ENCODE data around the gene RBM25.
A peak's percentile ranks its signal among the peaks of the same experiment; 100 is the strongest.

RBM25 gene

DNA sequence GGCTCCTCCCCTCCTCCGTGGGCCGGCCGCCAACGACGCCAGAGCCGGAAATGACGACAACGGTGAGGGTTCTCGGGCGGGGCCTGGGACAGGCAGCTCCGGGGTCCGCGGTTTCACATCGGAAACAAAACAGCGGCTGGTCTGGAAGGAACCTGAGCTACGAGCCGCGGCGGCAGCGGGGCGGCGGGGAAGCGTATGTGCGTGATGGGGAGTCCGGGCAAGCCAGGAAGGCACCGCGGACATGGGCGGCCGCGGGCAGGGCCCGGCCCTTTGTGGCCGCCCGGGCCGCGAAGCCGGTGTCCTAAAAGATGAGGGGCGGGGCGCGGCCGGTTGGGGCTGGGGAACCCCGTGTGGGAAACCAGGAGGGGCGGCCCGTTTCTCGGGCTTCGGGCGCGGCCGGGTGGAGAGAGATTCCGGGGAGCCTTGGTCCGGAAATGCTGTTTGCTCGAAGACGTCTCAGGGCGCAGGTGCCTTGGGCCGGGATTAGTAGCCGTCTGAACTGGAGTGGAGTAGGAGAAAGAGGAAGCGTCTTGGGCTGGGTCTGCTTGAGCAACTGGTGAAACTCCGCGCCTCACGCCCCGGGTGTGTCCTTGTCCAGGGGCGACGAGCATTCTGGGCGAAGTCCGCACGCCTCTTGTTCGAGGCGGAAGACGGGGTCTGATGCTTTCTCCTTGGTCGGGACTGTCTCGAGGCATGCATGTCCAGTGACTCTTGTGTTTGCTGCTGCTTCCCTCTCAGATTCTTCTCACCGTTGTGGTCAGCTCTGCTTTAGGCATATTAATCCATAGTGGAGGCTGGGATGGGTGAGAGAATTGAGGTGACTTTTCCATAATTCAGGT, 78.3 kb downstream of the RBM25 start, which contains the start of gene PSEN1:
PSEN1 (plus strand) TSS at position 121 of the 839 bp plus-strand sequence. CDS start 11,513 bp downstream, outside the sequence.
- H3K4me1 ChIP-seq (ENCODE audit: control insufficient read depth in 2 of 2, insufficient read depth in 2 of 2, low read length in 2 of 2) = peaks cover 7 to 14% of the 10 kb centered on the region in 2 donors
- peak within 1 kb of the TSS; percentile 98 to 100 for H3K27ac ChIP-seq (ENCODE audit: low read depth in 2 of 2, low read length in 2 of 2)
- peak within 1 kb of the TSS; percentile 85 to 99 for H3K9ac ChIP-seq (ENCODE audit: low read depth in 1 of 2, low read length in 2 of 2)
- H3K9me3 ChIP-seq (ENCODE audit: control insufficient read depth in 2 of 2, low read length in 2 of 2) = no peaks in the 10 kb centered on the region
- peak within 1 kb of the TSS; percentile 82 to 85 for H3K4me3 ChIP-seq (ENCODE audit: low read length in 2 of 2)
- H3K27me3 ChIP-seq (ENCODE audit: control insufficient read depth in 2 of 2, insufficient read depth in 2 of 2, low read length in 2 of 2) = no peaks in the 10 kb centered on the region
- no peaks in the 10 kb centered on the region for H3K36me3 ChIP-seq (ENCODE audit: control insufficient read depth in 2 of 2, insufficient read depth in 2 of 2, low read length in 2 of 2)

GRCh38 chr14:73140811-73141323, 82.5 kb downstream of the RBM25 start:
- H3K4me3 ChIP-seq (ENCODE audit: low read length in 2 of 2) = no peak overlapping the region
- H3K27ac ChIP-seq (ENCODE audit: low read depth in 2 of 2, low read length in 2 of 2) = no peak overlapping the region
- peaks cover 12 to 17% of the 10 kb centered on the region in 2 donors for H3K4me1 ChIP-seq (ENCODE audit: control insufficient read depth in 2 of 2, insufficient read depth in 2 of 2, low read length in 2 of 2)
- H3K9ac ChIP-seq (ENCODE audit: low read depth in 1 of 2, low read length in 2 of 2) = no peak overlapping the region
- peaks cover 0 to 4% of the 10 kb centered on the region in 2 donors for H3K36me3 ChIP-seq (ENCODE audit: control insufficient read depth in 2 of 2, insufficient read depth in 2 of 2, low read length in 2 of 2)
- no peaks in the 10 kb centered on the region for H3K9me3 ChIP-seq (ENCODE audit: control insufficient read depth in 2 of 2, low read length in 2 of 2)
- no peaks in the 10 kb centered on the region for H3K27me3 ChIP-seq (ENCODE audit: control insufficient read depth in 2 of 2, insufficient read depth in 2 of 2, low read length in 2 of 2)

DNA sequence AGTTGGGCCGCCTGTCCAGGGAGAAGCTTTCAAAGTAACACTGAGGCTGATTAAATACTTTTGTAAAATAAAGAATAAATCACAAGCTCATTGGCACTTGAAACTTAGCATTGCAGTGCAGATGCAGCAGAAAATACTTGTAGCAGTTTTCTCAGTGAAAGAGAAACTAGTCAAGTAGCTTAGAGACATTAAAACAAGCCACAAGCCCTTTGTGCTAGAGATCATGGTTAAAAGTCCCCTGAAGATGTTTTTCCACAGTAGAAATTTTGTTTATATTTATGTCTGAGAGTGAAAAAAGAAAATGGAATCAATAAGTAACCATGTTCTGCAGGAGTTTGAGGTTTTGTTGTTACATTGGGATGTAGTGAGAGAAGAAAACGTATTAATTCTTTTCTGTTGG, 83.9 kb downstream of the RBM25 start:
- H3K9ac ChIP-seq (ENCODE audit: low read depth in 1 of 2, low read length in 2 of 2) = no peak overlapping the region
- peaks cover 0 to 4% of the 10 kb centered on the region in 2 donors for H3K36me3 ChIP-seq (ENCODE audit: control insufficient read depth in 2 of 2, insufficient read depth in 2 of 2, low read length in 2 of 2)
- no peak overlapping the region for H3K4me3 ChIP-seq (ENCODE audit: low read length in 2 of 2)
- no peaks in the 10 kb centered on the region for H3K9me3 ChIP-seq (ENCODE audit: control insufficient read depth in 2 of 2, low read length in 2 of 2)
- H3K27me3 ChIP-seq (ENCODE audit: control insufficient read depth in 2 of 2, insufficient read depth in 2 of 2, low read length in 2 of 2) = no peaks in the 10 kb centered on the region
- H3K27ac ChIP-seq (ENCODE audit: low read depth in 2 of 2, low read length in 2 of 2) = no peak overlapping the region
- H3K4me1 ChIP-seq (ENCODE audit: control insufficient read depth in 2 of 2, insufficient read depth in 2 of 2, low read length in 2 of 2) = peaks cover 11% of the 10 kb centered on the region in 2 donors

- H3K36me3 ChIP-seq (ENCODE audit: control insufficient read depth in 2 of 2, insufficient read depth in 2 of 2, low read length in 2 of 2) = peaks cover 5% of the 10 kb centered on the region in 2 donors
- peaks cover 5% of the 10 kb centered on the region in 2 donors for H3K4me1 ChIP-seq (ENCODE audit: control insufficient read depth in 2 of 2, insufficient read depth in 2 of 2, low read length in 2 of 2)
- H3K27ac ChIP-seq (ENCODE audit: low read depth in 2 of 2, low read length in 2 of 2) = no peak overlapping the region
- H3K9me3 ChIP-seq (ENCODE audit: control insufficient read depth in 2 of 2, low read length in 2 of 2) = no peaks in the 10 kb centered on the region
- H3K9ac ChIP-seq (ENCODE audit: low read depth in 1 of 2, low read length in 2 of 2) = no peak overlapping the region
- H3K27me3 ChIP-seq (ENCODE audit: control insufficient read depth in 2 of 2, insufficient read depth in 2 of 2, low read length in 2 of 2) = no peaks in the 10 kb centered on the region
- H3K4me3 ChIP-seq (ENCODE audit: low read length in 2 of 2) = no peak overlapping the region
Observed at GRCh38 chr14:73143003-73143402, 84.7 kb downstream of the RBM25 start.

DNA sequence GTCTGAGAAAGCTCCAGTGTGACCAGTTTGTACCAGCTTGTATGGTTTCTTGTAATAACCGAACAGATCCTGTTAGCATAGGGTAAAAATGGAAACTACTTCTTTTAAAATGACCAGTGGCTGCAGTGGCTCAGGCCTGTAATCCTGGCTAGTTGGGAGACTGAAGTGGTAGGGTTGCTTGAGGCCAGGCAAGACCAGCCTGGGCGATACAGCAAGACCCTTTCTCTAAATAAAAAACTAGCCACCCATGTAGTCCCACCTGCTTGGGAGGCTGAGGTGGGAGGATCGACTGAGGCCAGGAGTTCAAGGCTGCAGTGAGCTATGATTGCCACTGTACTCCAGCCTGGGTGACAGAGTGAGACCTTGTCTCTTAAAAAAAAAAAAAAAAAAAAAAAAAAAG, 85.3 kb downstream of the RBM25 start:
- Histone ChIP-seq H3K27me3 (ENCODE audit: control insufficient read depth in 2 of 2, insufficient read depth in 2 of 2, low read length in 2 of 2) (no peaks in the 10 kb centered on the region), H3K27ac (ENCODE audit: low read depth in 2 of 2, low read length in 2 of 2) (no peak overlapping the region), H3K4me1 (ENCODE audit: control insufficient read depth in 2 of 2, insufficient read depth in 2 of 2, low read length in 2 of 2) (peaks cover 5% of the 10 kb centered on the region in 2 donors), H3K36me3 (ENCODE audit: control insufficient read depth in 2 of 2, insufficient read depth in 2 of 2, low read length in 2 of 2) (peaks cover 10 to 11% of the 10 kb centered on the region in 2 donors), H3K9me3 (ENCODE audit: control insufficient read depth in 2 of 2, low read length in 2 of 2) (no peaks in the 10 kb centered on the region), H3K4me3 (ENCODE audit: low read length in 2 of 2) (no peak overlapping the region), H3K9ac (ENCODE audit: low read depth in 1 of 2, low read length in 2 of 2) (no peak overlapping the region)

DNA sequence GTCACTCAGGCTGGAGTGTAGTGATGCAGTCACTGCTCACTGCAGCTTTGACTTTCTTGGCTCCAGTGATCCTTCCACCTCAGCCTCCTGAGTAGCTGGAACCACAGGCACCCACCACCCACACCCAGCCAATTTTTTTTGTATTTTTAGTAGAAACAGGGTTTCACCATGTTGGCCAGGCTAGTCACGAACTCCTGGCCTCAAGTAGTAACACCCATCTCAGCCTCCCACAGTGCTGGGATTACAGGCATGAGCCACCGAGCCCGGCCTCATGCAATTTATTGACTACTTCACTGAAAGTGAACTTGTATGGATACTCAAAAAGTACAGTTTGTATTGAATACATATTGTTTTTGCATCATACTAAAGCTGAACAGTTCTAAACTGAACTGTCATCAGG, 87.0 kb downstream of the RBM25 start:
- peaks cover 5% of the 10 kb centered on the region in 2 donors for H3K4me1 ChIP-seq (ENCODE audit: control insufficient read depth in 2 of 2, insufficient read depth in 2 of 2, low read length in 2 of 2)
- H3K9ac ChIP-seq (ENCODE audit: low read depth in 1 of 2, low read length in 2 of 2) = no peak overlapping the region
- H3K27me3 ChIP-seq (ENCODE audit: control insufficient read depth in 2 of 2, insufficient read depth in 2 of 2, low read length in 2 of 2) = no peaks in the 10 kb centered on the region
- no peak overlapping the region for H3K27ac ChIP-seq (ENCODE audit: low read depth in 2 of 2, low read length in 2 of 2)
- peaks cover 19 to 25% of the 10 kb centered on the region in 2 donors for H3K36me3 ChIP-seq (ENCODE audit: control insufficient read depth in 2 of 2, insufficient read depth in 2 of 2, low read length in 2 of 2)
- H3K4me3 ChIP-seq (ENCODE audit: low read length in 2 of 2) = no peak overlapping the region
- no peaks in the 10 kb centered on the region for H3K9me3 ChIP-seq (ENCODE audit: control insufficient read depth in 2 of 2, low read length in 2 of 2)

- Histone ChIP-seq H3K27me3 (ENCODE audit: control insufficient read depth in 2 of 2, insufficient read depth in 2 of 2, low read length in 2 of 2) (no peaks in the 10 kb centered on the region), H3K4me1 (ENCODE audit: control insufficient read depth in 2 of 2, insufficient read depth in 2 of 2, low read length in 2 of 2) (peaks cover 5% of the 10 kb centered on the region in 2 donors), H3K4me3 (ENCODE audit: low read length in 2 of 2) (no peak overlapping the region), H3K9ac (ENCODE audit: low read depth in 1 of 2, low read length in 2 of 2) (no peak overlapping the region), H3K9me3 (ENCODE audit: control insufficient read depth in 2 of 2, low read length in 2 of 2) (no peaks in the 10 kb centered on the region), H3K36me3 (ENCODE audit: control insufficient read depth in 2 of 2, insufficient read depth in 2 of 2, low read length in 2 of 2) (peaks cover 21 to 25% of the 10 kb centered on the region in 2 donors), H3K27ac (ENCODE audit: low read depth in 2 of 2, low read length in 2 of 2) (no peak overlapping the region)
Observed at GRCh38 chr14:73146111-73146510, 87.8 kb downstream of the RBM25 start.

- no peaks in the 10 kb centered on the region for H3K27me3 ChIP-seq (ENCODE audit: control insufficient read depth in 2 of 2, insufficient read depth in 2 of 2, low read length in 2 of 2)
- H3K4me1 ChIP-seq (ENCODE audit: control insufficient read depth in 2 of 2, insufficient read depth in 2 of 2, low read length in 2 of 2) = no peaks in the 10 kb centered on the region
- H3K27ac ChIP-seq (ENCODE audit: low read depth in 2 of 2, low read length in 2 of 2) = no peak overlapping the region
- no peak overlapping the region for H3K9ac ChIP-seq (ENCODE audit: low read depth in 1 of 2, low read length in 2 of 2)
- peaks cover 29 to 48% of the 10 kb centered on the region in 2 donors for H3K36me3 ChIP-seq (ENCODE audit: control insufficient read depth in 2 of 2, insufficient read depth in 2 of 2, low read length in 2 of 2)
- no peaks in the 10 kb centered on the region for H3K9me3 ChIP-seq (ENCODE audit: control insufficient read depth in 2 of 2, low read length in 2 of 2)
- no peak overlapping the region for H3K4me3 ChIP-seq (ENCODE audit: low read length in 2 of 2)
Observed at GRCh38 chr14:73149753-73150152, 91.4 kb downstream of the RBM25 start.

DNA sequence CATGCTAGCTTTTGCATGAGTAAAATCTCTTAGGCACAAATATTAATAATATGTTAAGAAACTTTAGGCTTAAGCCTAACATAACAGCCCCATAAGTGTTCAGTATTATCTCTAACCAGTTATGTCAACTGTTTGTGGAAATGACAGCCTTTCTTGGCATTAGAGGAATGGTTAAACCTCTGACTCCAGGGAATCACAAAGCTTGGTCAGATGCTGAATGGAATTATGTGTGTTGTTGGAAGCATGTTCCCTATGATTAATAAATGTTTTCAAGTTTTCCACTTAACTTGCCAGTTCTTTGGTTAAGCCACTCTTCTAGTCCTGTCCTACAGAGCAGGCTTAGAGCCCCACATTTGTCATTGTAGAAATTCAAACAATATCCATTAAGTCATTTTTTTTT, 94.9 kb downstream of the RBM25 start:
- H3K36me3 ChIP-seq (ENCODE audit: control insufficient read depth in 2 of 2, insufficient read depth in 2 of 2, low read length in 2 of 2) = peaks cover 23 to 54% of the 10 kb centered on the region in 2 donors
- no peak overlapping the region for H3K27ac ChIP-seq (ENCODE audit: low read depth in 2 of 2, low read length in 2 of 2)
- H3K9me3 ChIP-seq (ENCODE audit: control insufficient read depth in 2 of 2, low read length in 2 of 2) = no peaks in the 10 kb centered on the region
- H3K4me1 ChIP-seq (ENCODE audit: control insufficient read depth in 2 of 2, insufficient read depth in 2 of 2, low read length in 2 of 2) = no peaks in the 10 kb centered on the region
- H3K9ac ChIP-seq (ENCODE audit: low read depth in 1 of 2, low read length in 2 of 2) = no peak overlapping the region
- no peak overlapping the region for H3K4me3 ChIP-seq (ENCODE audit: low read length in 2 of 2)
- no peaks in the 10 kb centered on the region for H3K27me3 ChIP-seq (ENCODE audit: control insufficient read depth in 2 of 2, insufficient read depth in 2 of 2, low read length in 2 of 2)

GRCh38 chr14:73162251-73162650, 103.9 kb downstream of the RBM25 start:
- no peaks in the 10 kb centered on the region for H3K9me3 ChIP-seq (ENCODE audit: control insufficient read depth in 2 of 2, low read length in 2 of 2)
- no peaks in the 10 kb centered on the region for H3K27me3 ChIP-seq (ENCODE audit: control insufficient read depth in 2 of 2, insufficient read depth in 2 of 2, low read length in 2 of 2)
- H3K27ac ChIP-seq (ENCODE audit: low read depth in 2 of 2, low read length in 2 of 2) = no peak overlapping the region
- no peak overlapping the region for H3K9ac ChIP-seq (ENCODE audit: low read depth in 1 of 2, low read length in 2 of 2)
- H3K36me3 ChIP-seq (ENCODE audit: control insufficient read depth in 2 of 2, insufficient read depth in 2 of 2, low read length in 2 of 2) = peaks cover 36 to 37% of the 10 kb centered on the region in 2 donors
- H3K4me1 ChIP-seq (ENCODE audit: control insufficient read depth in 2 of 2, insufficient read depth in 2 of 2, low read length in 2 of 2) = peaks cover 3 to 10% of the 10 kb centered on the region in 2 donors
- H3K4me3 ChIP-seq (ENCODE audit: low read length in 2 of 2) = no peak overlapping the region
